Transverse colon (tissue), 3 donors: ENCODE measurements around the gene UBN2.

Experiments
- POLR2A ChIP-seq: fragments of 450-650 bp; IDR thresholded peaks from one replicate; pipeline ENCODE4 v1.6.1; 2016; ENCODE audit warnings: antibody characterized with exemption, mild to moderate bottlenecking, moderate library complexity
- TF ChIP-seq, protein P1 (sequence below), 5 experiments: fragments of 200-600 bp in 3 of 5; fragments of 450-650 bp in 2 of 5; sonication (generic) in 3 of 5; IDR thresholded peaks; 1 replicate in 2 of 5; 2 replicates in 3 of 5; pipeline ENCODE4 v1.5.1; 2016 to 2017; ENCODE audit warnings: antibody characterized with exemption in 5 of 5, inconsistent platforms in 3 of 5, mild to moderate bottlenecking in 2 of 5, moderate library complexity in 1 of 5

- TF ChIP-seq, protein P1, sequence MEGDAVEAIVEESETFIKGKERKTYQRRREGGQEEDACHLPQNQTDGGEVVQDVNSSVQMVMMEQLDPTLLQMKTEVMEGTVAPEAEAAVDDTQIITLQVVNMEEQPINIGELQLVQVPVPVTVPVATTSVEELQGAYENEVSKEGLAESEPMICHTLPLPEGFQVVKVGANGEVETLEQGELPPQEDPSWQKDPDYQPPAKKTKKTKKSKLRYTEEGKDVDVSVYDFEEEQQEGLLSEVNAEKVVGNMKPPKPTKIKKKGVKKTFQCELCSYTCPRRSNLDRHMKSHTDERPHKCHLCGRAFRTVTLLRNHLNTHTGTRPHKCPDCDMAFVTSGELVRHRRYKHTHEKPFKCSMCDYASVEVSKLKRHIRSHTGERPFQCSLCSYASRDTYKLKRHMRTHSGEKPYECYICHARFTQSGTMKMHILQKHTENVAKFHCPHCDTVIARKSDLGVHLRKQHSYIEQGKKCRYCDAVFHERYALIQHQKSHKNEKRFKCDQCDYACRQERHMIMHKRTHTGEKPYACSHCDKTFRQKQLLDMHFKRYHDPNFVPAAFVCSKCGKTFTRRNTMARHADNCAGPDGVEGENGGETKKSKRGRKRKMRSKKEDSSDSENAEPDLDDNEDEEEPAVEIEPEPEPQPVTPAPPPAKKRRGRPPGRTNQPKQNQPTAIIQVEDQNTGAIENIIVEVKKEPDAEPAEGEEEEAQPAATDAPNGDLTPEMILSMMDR (IDR thresholded peaks at IDR 0.05): no peak
- TF ChIP-seq POLR2A: no peak
These were observed 44.9 kb upstream of the UBN2 start for GRCh38 chr7:139186146-139186545.
